GM12878 (cell line): ENCODE data around the gene DNAJC7. TPM values are rescaled to one million over a fixed set of nuclear protein-coding genes. Genes with fewer than 3 reads are reported as not detected.

Experiments
- ATAC-seq: fragments of 200-7000 bp; cut with Tn5 transposase; 3 replicates; pipeline ENCODE4 v1.9.1; 2020; ENCODE audit warnings: mild to moderate bottlenecking, moderate library complexity
- BruUV-seq: library from RNA; stranded (reverse); fragments of 400-500 nt; replicated peaks from 2 replicates; lab custom pipeline; 2021; lab: Mats Ljungman, UMichigan
- CTCF ChIA-PET: fragments of 300-600 bp; sonication (Branson Sonifier 250); formaldehyde crosslinking; extraction: SDS; loops from one replicate; lab custom pipeline; 2021; ENCODE audit warnings: inconsistent platforms; lab: Yijun Ruan, JAX
- POLR2A ChIA-PET: fragments of 350-600 bp; formaldehyde crosslinking; extraction: SDS; loops from one replicate; lab custom pipeline; 2021; ENCODE audit warnings: inconsistent platforms; lab: Charles Lee
- RAD21 ChIA-PET: fragments of 300-600 bp; sonication (Branson Sonifier 250); formaldehyde crosslinking; loops from one replicate; lab custom pipeline; 2023; ENCODE audit warnings: antibody characterized with exemption; ENCODE audit not compliant: unreplicated experiment; lab: Charles Lee
- SMC1A ChIA-PET: fragments of 300-600 bp; sonication (Branson Sonifier 250); formaldehyde crosslinking; loops from one replicate; lab custom pipeline; 2023; ENCODE audit not compliant: unreplicated experiment, uncharacterized antibody; lab: Charles Lee
- DNase-seq: peaks from one replicate; pipeline ENCODE4 v3.0.0-alpha.2; 2011; ENCODE audit warnings: low read depth, low spot score
- FAIRE-seq: peaks from 3 replicates; lab custom pipeline; 2011; peaks lifted over from hg19 to GRCh38; lab: Jason Lieb, UNC
- H2AFZ ChIP-seq: 2 replicates; pipeline ENCODE4 v1.6.0; 2011; ENCODE audit warnings: low read depth, low read length, control low read depth; ENCODE audit not compliant: control insufficient read depth
- H3K27ac ChIP-seq: 2 replicates; pipeline ENCODE4 v1.5.1; 2011; ENCODE audit warnings: control low read depth; ENCODE audit not compliant: control insufficient read depth, insufficient read depth
- H3K27me3 ChIP-seq, 2 experiments: replicated peaks in 1 of 2; 2 replicates each; pipeline versions ENCODE4 v1.6.0 to v1.6.1; 2011; ENCODE audit warnings: low read length in 1 of 2; ENCODE audit not compliant: control insufficient read depth in 2 of 2, insufficient read depth in 2 of 2
- H3K36me3 ChIP-seq, 2 experiments: 2 replicates each; pipeline ENCODE4 v1.5.1; 2011; ENCODE audit warnings: low read length in 1 of 2; ENCODE audit not compliant: control insufficient read depth in 2 of 2, insufficient read depth in 2 of 2
- H3K4me1 ChIP-seq: 2 replicates; pipeline ENCODE4 v1.6.1; 2011; ENCODE audit warnings: mild to moderate bottlenecking, low read length, moderate library complexity, mixed read lengths; ENCODE audit not compliant: control insufficient read depth, insufficient read depth
- H3K4me2 ChIP-seq: 2 replicates; pipeline ENCODE4 v1.6.0; 2011; ENCODE audit warnings: control low read depth; ENCODE audit not compliant: control insufficient read depth, insufficient read depth
- H3K4me3 ChIP-seq: fragments of 200-600 bp; sonication (generic); 2 replicates; pipeline ENCODE4 v1.5.1; 2016
- H3K79me2 ChIP-seq: 2 replicates; pipeline ENCODE4 v1.6.0; 2011; ENCODE audit warnings: low read length; ENCODE audit not compliant: control insufficient read depth, insufficient read depth
- H3K9ac ChIP-seq: 2 replicates; pipeline ENCODE4 v1.8.0; 2011; ENCODE audit warnings: low read length, control low read depth, mixed read lengths; ENCODE audit not compliant: control insufficient read depth, insufficient read depth
- H3K9me3 ChIP-seq: replicated peaks from 3 replicates; pipeline ENCODE4 v1.5.1; 2011; ENCODE audit warnings: mild to moderate bottlenecking, low read length; ENCODE audit not compliant: control insufficient read depth, insufficient read depth
- H4K20me1 ChIP-seq: 2 replicates; pipeline ENCODE4 v1.6.0; 2011; ENCODE audit not compliant: control insufficient read depth, insufficient read depth
- CEBPB ChIP-seq, 2 experiments: fragments of 150-350 bp in 1 of 2; IDR thresholded peaks; 2 replicates each; pipeline ENCODE4 v1.6.1; 2012 to 2014; ENCODE audit warnings: low read depth in 2 of 2, low read length in 2 of 2, borderline replicate concordance in 1 of 2, inconsistent platforms in 1 of 2
- CHD1 ChIP-seq: IDR thresholded peaks from 2 replicates; pipeline ENCODE4 v1.6.1; 2012; ENCODE audit warnings: low read depth, low read length, improper control_type of control experiment
- EGR1 ChIP-seq, 2 experiments: IDR thresholded peaks; 1 replicate in 1 of 2; 2 replicates in 1 of 2; pipeline ENCODE4 v1.6.1; 2011 to 2012; ENCODE audit warnings: low read depth in 2 of 2, low read length in 2 of 2, borderline replicate concordance in 1 of 2, mild to moderate bottlenecking in 1 of 2, moderate library complexity in 1 of 2
- MEF2A ChIP-seq: IDR thresholded peaks from 2 replicates; pipeline ENCODE4 v1.6.1; 2011; ENCODE audit warnings: low read depth, mild to moderate bottlenecking, low read length, moderate library complexity; ENCODE audit not compliant: insufficient read depth
- NFIC ChIP-seq: IDR thresholded peaks from 2 replicates; pipeline ENCODE4 v1.6.1; 2012; ENCODE audit warnings: low read depth, mild to moderate bottlenecking, inconsistent platforms, low read length, moderate library complexity
- NR2C1 ChIP-seq: fragments of 450-650 bp; IDR thresholded peaks from 2 replicates; pipeline ENCODE4 v1.6.1; 2017; ENCODE audit warnings: antibody characterized with exemption, mild to moderate bottlenecking, moderate library complexity
- RAD51 ChIP-seq: fragments of 450-650 bp; IDR thresholded peaks from 2 replicates; pipeline ENCODE4 v1.6.1; 2016; ENCODE audit warnings: moderate library complexity, mild to moderate bottlenecking, inconsistent platforms
- TCF7 ChIP-seq: IDR thresholded peaks from 2 replicates; pipeline ENCODE4 v1.6.1; 2014; ENCODE audit warnings: antibody characterized with exemption, borderline replicate concordance
- WGBS: methylation state at CpG from one replicate; pipeline ENCODE4 v1.1.6; 2016; ENCODE audit warnings: low lambda C conversion rate; ENCODE audit not compliant: insufficient replicate concordance, insufficient coverage; ENCODE audit errors: missing lambda C conversion rate; 5-methylcytosine and 5-hydroxymethylcytosine counted together
- in situ Hi-C: fragments of 300-500 bp; cut with MboI; formaldehyde crosslinking; loops from 9 replicates; pipeline ENCODE4 v1.14.3; 2018; ENCODE audit warnings: mixed read lengths
- intact Hi-C: fragments of 100-400 bp; cut with micrococcal nuclease; formaldehyde crosslinking; loops from one replicate; pipeline ENCODE4 v1.14.2; 2022; ENCODE audit not compliant: unreplicated experiment
- polyA plus RNA-seq, 11 experiments: library from polyadenylated mRNA; depleted of rRNA in 4 of 11; unstranded in 6 of 11; stranded (reverse) in 5 of 11; fragments of >200 nt; fragmentation: Nextera tagmentation in 4 of 11; fragmentation: Illumina TruSeq in 1 of 11; extraction: Ambion mirVana in 4 of 11; extraction: Trizol in 1 of 11; gene quantifications; 1 replicate in 1 of 11; 2 replicates in 10 of 11; pipeline versions ENCODE4 v1.2.1 to v1.2.3, GENCODE V29; 2011 to 2016; ENCODE audit warnings: inconsistent platforms in 2 of 11, missing spikeins in 2 of 11, low read depth in 1 of 11
- total RNA-seq, 4 experiments: library from RNA; depleted of rRNA in 3 of 4; stranded (reverse); fragments of >200 nt in 3 of 4; fragmentation: Illumina TruSeq in 1 of 4; extraction: Trizol in 1 of 4; gene quantifications; 2 replicates each; pipeline versions ENCODE4 v1.2.1 to v1.2.3, GENCODE V29; 2013 to 2021
- TF ChIP-seq, protein P1 (sequence below), 3 experiments: IDR thresholded peaks in 2 of 3; conservative IDR thresholded peaks in 1 of 3; 2 replicates each; pipeline ENCODE4 v1.5.1; 2011; ENCODE audit warnings: low read depth in 3 of 3, low read length in 3 of 3, mild to moderate bottlenecking in 3 of 3, control low read depth in 2 of 3, moderate library complexity in 2 of 3, inconsistent platforms in 1 of 3, mixed read lengths in 1 of 3; ENCODE audit not compliant: control insufficient read depth in 2 of 3, insufficient read depth in 1 of 3; ENCODE audit errors: extremely low read depth in 1 of 3
- TF ChIP-seq, protein P2 (sequence below): fragments of 450-650 bp; IDR thresholded peaks from 2 replicates; pipeline ENCODE4 v1.6.1; 2016; ENCODE audit warnings: mild to moderate bottlenecking
- TF ChIP-seq, protein P3 (sequence below): fragments of 150-350 bp; IDR thresholded peaks from 2 replicates; pipeline ENCODE4 v1.6.1; 2016; ENCODE audit warnings: low read depth, low read length
- TF ChIP-seq, protein P4 (sequence below): IDR thresholded peaks from 2 replicates; pipeline ENCODE4 v1.6.1; 2011; ENCODE audit warnings: borderline replicate concordance, low read depth, mild to moderate bottlenecking, moderate library complexity, mixed read lengths, low read length; ENCODE audit not compliant: insufficient read depth; ENCODE audit errors: extremely low read length

The DNAJC7 gene
- total and polyA plus RNA-seq, 10 of the 15 experiments (the other 5 are each of a cell fraction or from before 2014, with no cell fraction given) = 60.1 to 173 (median 94.9) TPM

DNA sequence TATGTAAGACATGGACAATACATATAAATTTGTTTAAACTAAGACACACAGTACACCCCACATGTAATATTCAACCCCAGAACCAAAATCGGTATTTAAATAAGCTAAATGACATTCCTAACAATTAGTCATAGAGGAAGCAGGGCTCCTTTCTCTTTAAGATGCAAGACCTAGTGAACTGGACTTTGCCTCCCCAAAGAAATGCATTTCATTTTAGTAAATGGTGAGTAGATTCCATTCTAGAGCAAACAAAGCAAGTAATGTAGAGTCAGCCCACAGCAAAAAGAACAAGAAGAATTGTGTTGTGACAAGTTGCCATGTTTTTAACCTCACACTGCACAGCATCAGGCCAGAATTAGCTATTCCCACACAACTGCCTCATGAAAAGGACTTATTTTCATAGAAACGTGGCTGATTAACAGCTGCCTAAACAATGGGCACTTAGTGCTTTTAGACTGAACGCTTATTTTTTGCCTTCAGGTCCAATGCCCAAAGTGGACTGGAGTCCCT, 14.4 kb downstream of the DNAJC7 start (continued):
- TF ChIP-seq EGR1 (IDR thresholded peaks at IDR 0.05; ENCODE audit: borderline replicate concordance in 1 of 2, low read depth in 2 of 2, low read length in 2 of 2) (no peak), NFIC (no peak)
- TF ChIP-seq, all 136 proteins: peak for 0

DNA sequence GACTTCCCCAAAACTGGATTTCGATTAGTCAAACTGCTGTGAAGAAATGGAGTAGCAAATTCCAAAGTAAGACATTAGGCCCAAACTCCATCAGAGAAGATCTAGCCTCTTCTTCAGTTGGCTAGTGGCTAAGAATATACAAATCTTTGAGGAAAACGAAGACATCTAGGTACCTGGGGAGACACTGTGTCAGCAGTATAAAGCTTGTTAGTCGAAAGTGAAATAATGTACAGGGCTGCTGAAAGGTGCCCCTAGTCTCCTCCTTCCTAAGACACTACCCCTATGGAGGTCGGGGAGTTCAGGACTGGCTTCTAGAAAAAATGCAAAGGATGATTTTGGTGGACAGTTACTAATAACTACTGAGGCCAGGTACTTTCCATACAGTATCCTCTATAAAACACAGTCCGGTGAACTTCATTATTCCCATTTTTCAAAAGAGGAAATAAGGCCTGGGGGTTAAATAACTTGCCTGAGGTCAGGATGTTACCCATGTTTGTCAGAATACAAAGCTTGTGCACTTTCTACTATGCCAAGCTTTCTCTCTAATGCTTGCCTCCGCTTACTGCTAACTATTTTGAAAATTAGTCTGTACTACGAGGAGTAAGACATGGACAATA, 15.0 kb downstream of the DNAJC7 start:
- H3K4me1 ChIP-seq = peaks cover 7% of the 10 kb centered on the region
- no peaks in the 10 kb centered on the region for H3K27me3 ChIP-seq
- ChIA-PET SMC1A (interaction anchor here (1.3 kb wide), 1 partner anchor 40 kb away, joined by 4 read pairs; no protein-coding TSS in a partner anchor), RAD21 (no interaction called here), CTCF (interaction anchor here (1.0 to 2.3 kb wide), 4 partner anchors 11 to 23 kb away, joined by 5 to 7 read pairs (median 6); partner anchors contain the start of genes DNAJC7 and NKIRAS2), POLR2A (interaction anchor here (1.0 to 1.1 kb wide), 2 partner anchors 14 to 72 kb away, joined by 3 to 4 read pairs; partner anchors contain the start of gene ODAD4)
- in situ Hi-C loops = loop anchor here (25.0 kb wide), 1 partner anchor 1210 kb away; the partner anchor contains the start of gene TMEM106A
- H3K4me2 ChIP-seq = no peak overlapping the region
- peaks cover 42% of the 10 kb centered on the region for H3K79me2 ChIP-seq
- no peaks in the 10 kb centered on the region for H3K9me3 ChIP-seq
- intact Hi-C loops = no loop called here
- H3K36me3 ChIP-seq = peaks cover 16 to 53% of the 10 kb centered on the region in 2 experiments
- WGBS = 75% methylated on average over 7 of the region's 7 CpGs
- BruUV-seq = TSS peak; percentile 14
- FAIRE-seq (no peak), ATAC-seq (no peak), DNase-seq (no peak)
- no peak overlapping the region for H3K4me3 ChIP-seq
- H4K20me1 ChIP-seq = no peaks in the 10 kb centered on the region; the same call in 1 of the 2 replicates
- no peak overlapping the region for H3K9ac ChIP-seq
- H3K27ac ChIP-seq = no peak overlapping the region
- no peak overlapping the region for H2AFZ ChIP-seq
- TF ChIP-seq, protein P1, sequence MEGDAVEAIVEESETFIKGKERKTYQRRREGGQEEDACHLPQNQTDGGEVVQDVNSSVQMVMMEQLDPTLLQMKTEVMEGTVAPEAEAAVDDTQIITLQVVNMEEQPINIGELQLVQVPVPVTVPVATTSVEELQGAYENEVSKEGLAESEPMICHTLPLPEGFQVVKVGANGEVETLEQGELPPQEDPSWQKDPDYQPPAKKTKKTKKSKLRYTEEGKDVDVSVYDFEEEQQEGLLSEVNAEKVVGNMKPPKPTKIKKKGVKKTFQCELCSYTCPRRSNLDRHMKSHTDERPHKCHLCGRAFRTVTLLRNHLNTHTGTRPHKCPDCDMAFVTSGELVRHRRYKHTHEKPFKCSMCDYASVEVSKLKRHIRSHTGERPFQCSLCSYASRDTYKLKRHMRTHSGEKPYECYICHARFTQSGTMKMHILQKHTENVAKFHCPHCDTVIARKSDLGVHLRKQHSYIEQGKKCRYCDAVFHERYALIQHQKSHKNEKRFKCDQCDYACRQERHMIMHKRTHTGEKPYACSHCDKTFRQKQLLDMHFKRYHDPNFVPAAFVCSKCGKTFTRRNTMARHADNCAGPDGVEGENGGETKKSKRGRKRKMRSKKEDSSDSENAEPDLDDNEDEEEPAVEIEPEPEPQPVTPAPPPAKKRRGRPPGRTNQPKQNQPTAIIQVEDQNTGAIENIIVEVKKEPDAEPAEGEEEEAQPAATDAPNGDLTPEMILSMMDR (IDR thresholded peaks at IDR 0.05 in 2 of 3, conservative IDR thresholded peaks at IDR 0.05 in 1 of 3; ENCODE audit: control insufficient read depth in 2 of 3, extremely low read depth in 1 of 3, insufficient read depth in 1 of 3, low read depth in 3 of 3, low read length in 3 of 3) = no peak
- TF ChIP-seq NFIC (no peak), CHD1 (no peak), RAD51 (no peak), MEF2A (no peak), NR2C1 (no peak), TCF7 (no peak), CEBPB (IDR thresholded peaks at IDR 0.05; ENCODE audit: borderline replicate concordance in 1 of 2, low read depth in 2 of 2, low read length in 2 of 2) (no peak)
- TF ChIP-seq, protein P2, sequence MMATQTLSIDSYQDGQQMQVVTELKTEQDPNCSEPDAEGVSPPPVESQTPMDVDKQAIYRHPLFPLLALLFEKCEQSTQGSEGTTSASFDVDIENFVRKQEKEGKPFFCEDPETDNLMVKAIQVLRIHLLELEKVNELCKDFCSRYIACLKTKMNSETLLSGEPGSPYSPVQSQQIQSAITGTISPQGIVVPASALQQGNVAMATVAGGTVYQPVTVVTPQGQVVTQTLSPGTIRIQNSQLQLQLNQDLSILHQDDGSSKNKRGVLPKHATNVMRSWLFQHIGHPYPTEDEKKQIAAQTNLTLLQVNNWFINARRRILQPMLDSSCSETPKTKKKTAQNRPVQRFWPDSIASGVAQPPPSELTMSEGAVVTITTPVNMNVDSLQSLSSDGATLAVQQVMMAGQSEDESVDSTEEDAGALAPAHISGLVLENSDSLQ = no peak
- TF ChIP-seq, protein P3, sequence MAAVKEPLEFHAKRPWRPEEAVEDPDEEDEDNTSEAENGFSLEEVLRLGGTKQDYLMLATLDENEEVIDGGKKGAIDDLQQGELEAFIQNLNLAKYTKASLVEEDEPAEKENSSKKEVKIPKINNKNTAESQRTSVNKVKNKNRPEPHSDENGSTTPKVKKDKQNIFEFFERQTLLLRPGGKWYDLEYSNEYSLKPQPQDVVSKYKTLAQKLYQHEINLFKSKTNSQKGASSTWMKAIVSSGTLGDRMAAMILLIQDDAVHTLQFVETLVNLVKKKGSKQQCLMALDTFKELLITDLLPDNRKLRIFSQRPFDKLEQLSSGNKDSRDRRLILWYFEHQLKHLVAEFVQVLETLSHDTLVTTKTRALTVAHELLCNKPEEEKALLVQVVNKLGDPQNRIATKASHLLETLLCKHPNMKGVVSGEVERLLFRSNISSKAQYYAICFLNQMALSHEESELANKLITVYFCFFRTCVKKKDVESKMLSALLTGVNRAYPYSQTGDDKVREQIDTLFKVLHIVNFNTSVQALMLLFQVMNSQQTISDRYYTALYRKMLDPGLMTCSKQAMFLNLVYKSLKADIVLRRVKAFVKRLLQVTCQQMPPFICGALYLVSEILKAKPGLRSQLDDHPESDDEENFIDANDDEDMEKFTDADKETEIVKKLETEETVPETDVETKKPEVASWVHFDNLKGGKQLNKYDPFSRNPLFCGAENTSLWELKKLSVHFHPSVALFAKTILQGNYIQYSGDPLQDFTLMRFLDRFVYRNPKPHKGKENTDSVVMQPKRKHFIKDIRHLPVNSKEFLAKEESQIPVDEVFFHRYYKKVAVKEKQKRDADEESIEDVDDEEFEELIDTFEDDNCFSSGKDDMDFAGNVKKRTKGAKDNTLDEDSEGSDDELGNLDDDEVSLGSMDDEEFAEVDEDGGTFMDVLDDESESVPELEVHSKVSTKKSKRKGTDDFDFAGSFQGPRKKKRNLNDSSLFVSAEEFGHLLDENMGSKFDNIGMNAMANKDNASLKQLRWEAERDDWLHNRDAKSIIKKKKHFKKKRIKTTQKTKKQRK = no peak
- TF ChIP-seq, protein P4, sequence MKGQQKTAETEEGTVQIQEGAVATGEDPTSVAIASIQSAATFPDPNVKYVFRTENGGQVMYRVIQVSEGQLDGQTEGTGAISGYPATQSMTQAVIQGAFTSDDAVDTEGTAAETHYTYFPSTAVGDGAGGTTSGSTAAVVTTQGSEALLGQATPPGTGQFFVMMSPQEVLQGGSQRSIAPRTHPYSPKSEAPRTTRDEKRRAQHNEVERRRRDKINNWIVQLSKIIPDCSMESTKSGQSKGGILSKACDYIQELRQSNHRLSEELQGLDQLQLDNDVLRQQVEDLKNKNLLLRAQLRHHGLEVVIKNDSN = no peak
